Measurements from ENCODE around the gene EVC2.
"Not testable (repeated sequence)": the region's sequence is repeated elsewhere in the genome, so short reads cannot be mapped to it uniquely, and the experiment has no call there.

EVC2 gene

DNA sequence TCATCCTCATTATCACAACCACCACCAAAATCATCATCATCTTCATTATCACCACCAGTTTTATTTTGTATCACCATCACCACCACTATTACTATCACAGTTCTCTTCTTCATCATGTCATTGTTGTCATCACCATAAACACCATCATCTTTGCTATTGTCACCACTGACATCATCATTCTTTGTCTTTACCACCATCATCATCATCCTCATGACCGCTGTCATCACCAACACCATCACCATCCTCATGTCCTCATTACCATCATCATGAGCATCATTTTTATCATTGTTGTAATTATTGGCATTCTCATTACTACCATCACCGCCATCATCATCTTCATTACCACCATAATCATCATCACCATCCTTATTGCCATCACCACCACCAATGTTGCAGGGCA, 34.0 kb upstream of the EVC2 start:
- no peak for DNase-seq (ENCODE audit: low spot score)

DNA sequence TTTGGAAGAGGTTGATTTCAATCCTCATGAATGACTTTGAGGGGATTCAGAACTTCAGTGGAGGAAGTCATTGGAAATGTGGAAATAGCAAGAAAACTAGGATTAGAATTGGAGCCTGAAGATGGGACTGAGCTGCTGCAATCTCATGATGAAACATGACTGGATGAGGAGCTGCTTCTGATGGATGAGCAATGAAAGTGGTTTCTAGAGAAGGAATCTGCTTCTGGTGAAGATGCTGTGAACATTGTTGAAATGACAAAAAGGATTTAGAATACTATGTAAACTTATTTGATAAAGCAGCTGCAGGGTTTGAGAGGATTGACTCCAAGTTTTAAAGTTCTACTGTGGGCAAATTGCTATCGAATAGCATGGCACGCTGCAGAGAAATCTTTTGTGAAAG, 29.7 kb upstream of the EVC2 start:
- no peak for DNase-seq (ENCODE audit: low spot score)

DNA sequence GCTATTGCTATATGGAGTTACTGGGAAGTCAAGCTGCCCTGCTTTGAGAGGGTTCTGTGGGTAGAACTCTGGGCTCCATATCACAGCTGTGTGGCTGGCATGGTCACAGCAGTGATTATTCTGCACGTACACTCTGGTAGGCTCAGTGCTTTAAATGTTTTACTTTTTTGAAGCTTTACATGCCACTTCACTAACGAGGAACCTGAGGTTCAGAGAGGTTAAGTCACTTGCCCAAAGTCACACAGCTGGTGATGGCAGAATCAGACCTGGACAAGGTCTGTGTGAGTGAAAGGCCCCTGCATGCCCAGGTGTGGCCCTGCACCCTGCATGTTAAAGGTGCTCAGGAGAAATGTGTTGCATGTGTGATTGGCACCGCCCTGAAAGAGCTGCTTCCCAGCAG, 27.1 kb upstream of the EVC2 start:
- DNase-seq (ENCODE audit: low spot score) = no peak

DNA sequence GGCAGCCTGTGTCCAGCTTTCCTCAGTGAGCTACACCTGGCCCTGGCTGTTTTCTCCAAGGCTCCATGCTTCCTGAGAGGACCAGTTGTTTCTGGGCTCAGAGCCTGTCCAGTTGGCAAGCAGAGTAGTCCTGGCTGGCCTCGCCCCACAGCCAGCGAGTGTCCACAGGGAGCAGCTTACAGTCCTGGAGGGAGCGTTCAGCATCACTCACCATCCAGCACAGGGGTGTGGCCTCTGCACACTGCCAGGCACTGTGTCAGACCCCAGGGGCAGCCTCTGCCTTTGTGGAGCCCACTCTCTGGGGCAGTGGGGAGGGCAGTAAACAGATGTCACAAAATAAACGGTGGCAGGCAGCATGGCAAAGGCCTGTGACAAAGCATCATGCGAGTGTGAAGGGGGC, 26.5 kb upstream of the EVC2 start:
- DNase-seq (ENCODE audit: low spot score) = no peak

DNA sequence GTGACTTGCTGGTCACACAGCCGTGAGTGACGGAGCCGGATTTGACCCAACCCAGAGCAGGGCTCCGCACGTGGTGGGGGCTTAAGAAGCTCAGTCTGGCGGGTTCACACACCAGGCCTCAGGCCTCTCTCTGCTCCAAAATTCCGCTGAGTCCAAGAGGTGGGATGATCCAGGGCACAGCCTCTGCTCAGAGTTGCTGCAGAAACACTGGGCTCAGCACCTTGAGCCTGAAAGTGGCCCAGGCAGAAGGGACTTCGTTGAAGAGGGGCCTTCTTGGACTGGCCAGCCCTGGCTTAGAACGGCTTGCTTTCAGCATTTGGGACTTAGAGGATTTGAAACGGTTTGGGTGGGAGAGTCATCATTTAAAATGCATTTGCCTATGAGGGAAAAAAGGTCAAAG, 23.8 kb upstream of the EVC2 start:
- no peak for DNase-seq (ENCODE audit: low spot score)

DNA sequence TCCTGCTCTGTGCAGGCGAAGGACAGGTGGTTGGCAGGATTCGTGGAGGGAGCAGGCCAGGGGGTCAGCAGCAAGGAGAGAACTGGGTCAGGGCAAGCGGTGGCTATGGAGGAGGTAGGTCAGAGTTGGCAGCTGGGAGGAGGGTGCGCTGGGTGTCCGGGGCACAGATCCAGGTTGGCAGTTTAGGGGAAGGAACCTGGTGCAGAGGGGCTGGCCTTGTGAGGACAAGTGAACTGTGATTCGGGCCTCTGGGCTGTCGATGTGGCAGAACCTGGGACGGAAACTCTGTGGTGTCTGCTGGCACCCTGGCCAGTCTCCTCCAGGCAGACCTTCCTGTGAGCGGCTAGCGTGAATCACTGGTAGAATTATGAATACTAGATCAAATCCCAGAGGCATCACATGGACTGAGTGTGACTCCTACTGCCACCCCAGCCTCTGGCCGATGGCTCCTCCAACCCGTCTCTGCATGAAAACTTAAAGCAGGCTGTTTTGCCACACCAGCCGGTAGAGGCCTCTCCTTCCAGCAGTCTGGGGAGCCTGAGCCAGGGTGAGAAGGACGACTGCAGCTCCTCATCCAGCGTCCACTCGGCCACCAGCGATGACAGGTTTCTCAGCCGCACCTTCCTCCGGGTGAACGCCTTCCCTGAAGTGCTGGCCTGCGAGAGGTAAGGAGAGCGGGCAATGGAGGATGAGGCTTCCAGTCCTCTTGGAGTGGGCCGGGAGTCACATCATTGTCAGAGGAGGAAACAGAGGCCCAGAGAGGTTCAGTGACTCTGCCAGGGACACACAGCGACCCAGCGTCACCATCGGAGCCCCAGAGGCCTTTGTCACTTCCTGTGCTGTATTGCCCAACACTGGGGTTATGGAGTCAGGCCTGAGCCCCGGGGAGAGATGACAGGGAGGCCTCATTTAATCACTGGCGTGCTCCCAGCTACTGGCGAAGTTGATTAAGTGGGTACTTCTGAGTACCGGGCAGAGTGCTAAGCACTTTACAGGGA, 22.9 kb upstream of the EVC2 start:
- DNase-seq (ENCODE audit: low spot score) = no peak

DNA sequence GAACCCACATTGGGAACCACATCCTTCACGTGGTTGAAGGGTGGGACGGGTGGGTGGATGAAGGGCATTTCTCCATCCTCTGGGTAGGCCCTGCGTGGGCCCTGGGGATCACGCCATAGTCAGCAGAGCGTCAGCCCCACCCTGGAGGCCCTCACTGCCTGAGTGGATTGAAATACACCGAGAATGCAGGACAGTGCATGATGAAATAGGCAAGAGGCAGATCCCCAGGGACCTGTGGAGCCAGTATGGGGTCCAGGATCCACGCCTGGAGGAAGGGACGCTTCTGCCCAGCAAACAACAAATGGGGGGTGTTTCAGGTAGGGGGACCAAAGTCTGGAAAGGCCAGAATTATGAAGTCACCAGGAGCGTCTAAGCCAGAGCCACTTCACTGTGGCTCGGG, 22.1 kb upstream of the EVC2 start:
- DNase-seq (ENCODE audit: low spot score) = no peak

DNA sequence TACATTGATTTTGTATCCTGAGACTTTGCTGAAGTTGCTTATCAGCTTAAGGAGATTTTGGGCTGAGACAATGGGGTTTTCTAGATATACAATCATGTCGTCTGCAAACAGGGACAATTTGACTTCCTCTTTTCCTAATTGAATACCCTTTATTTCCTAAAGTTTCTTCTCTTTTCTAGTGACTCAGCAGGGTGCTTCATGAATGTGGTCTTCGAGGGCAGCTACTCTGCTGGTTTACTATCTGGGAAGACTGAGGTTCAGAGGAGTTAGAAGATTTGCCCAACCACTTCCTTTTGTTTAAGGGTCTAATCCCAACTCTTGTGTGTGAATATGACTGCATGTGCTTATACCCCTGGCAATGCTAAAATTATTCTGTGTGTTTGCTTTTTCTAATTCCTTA, 20.1 kb upstream of the EVC2 start:
- DNase-seq (ENCODE audit: low spot score) = not testable (repeated sequence)

DNA sequence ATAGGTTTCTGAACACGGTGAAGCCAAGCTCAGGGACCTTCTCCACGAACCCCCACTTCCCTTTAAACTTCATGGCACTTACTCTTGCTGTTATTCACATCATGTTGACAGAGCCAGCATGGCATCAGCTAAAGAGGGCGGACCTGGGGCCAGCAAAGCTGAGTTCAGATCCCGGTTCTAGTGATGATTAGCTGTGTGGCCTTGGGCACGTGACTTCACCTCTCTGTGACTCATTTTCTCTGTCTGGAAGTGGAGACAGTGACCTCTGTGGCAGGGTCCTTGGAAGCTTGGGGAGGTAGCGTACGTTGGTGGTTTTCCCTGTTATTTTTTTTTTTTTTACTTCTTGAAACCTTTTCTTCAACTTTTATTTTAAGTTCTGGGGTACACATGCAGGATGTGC, 16.0 kb upstream of the EVC2 start:
- DNase-seq (ENCODE audit: low spot score) = no peak

DNA sequence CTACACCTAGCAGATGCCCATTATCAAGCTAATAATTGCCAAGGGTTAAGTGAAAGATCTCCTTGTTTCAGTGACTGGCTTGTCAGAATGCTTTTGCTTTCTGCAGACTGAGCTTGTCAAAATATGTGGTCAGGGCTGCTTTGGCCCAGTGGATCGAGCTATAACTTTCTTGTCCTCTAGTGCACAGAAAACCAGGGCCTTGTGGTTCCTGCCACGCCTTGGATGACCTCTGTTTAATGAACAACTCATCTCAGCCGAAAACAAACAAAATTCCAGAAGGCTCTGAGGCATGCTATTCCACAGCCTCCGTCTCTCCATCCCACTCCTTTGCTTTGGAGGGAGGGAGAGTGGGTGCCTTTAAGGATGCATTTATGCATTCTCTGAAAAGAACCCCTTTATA, 14.0 kb upstream of the EVC2 start:
- DNase-seq (ENCODE audit: low spot score) = peak; percentile 66

DNA sequence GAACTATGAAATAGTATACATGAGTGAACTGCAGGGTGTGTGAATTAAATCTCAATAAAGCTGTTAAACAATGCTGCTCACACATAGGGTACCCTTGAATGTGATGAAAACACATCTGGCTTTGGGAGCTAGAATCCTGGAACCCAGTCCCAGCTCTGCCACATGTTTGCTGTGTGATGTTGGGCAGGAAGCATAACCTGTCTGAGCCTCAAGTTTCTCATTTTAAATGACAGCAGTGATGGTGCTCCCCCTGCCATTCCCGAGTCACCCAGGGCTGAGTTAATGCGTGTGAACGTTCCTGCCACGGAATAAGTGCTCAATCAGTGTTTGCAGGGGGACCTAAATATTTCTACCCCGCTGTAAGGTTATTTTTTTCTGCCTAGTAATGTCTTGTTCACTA, 13.6 kb upstream of the EVC2 start:
- no peak for DNase-seq (ENCODE audit: low spot score)

DNA sequence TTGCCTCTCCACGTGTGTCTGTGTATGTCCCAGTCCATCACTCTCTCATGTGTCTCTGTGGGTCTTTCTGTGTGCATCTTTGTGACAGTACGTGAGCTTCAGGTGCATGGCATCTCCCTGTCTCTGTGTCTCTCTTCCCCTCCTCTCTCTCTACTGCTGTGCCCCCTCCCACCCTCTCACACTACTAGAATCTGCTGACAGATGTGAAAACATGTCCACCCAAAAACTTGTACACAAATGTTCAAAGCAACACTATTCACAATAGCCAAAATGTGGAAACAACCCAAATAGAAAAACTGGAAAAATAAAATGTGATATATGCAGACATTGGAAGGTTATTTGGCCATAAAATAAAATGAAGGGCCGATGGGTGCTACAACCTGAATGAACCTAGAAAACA, 12.6 kb upstream of the EVC2 start:
- no peak for DNase-seq (ENCODE audit: low spot score)

DNA sequence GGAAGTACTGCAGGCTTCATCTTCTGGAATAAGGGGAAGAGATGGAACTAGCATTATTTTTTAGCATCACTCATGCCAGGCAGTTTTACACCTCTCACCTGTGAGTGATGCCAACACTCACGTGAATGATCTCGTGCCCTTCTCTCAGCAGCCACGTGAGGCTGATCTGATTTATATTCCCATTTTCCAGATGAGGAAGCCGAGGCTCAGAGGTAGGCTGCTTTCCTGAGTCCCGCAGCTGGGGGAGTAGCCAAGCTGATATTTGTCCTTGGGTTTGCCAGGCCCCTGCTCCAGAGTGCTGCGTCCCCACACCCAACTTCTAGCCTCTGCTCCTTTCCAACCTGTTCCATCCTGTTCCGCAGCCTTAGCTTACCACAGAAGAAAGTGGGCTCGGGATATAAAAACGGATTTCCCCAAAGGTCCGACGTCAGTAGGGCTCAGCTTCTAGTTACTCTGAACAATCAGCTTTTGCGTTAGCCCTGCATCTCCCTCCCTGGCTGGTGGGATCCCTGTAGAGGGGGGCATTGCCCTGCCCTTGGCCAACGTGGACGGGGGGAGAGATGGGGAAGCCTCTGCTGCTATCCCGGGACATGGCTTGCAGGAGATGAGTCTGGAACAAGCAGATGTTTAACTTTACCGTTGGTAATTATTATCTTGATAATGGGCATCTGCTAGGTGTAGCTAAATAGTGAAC, 11.9 kb upstream of the EVC2 start:
- DNase-seq (ENCODE audit: low spot score) = no peak

DNA sequence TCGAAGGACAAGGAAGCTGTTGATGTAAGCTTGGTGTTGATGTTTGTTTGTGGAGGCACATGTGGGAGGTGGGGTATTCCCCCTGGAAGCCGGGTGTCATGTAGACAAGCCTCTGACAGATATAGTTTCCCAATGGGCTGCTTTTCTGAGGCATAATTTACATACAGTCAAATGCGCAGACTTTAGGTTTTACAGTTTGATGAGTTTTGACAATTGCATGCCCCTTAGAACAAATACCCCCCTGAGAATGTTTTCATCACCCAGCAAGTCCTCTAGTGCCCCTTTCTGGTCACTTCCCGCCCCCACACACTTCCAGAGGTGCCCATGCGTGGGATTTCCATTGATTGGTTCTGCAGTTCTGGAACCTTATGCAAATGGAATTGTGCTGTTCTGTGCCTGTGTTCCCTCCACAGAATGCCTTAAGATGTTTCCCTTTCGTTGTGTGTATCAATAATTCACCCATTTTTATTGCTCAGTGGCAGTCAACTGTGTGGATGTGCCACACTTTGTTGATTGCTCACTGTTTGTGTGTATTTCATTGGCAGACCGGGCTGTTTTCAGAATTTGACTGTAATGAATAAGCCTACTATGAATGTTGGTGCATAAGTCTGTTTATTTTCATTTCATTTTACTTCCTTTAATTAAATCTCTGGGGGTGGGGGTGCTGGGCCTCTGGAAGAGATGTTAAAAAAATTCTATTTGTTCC, 11.1 kb upstream of the EVC2 start:
- DNase-seq (ENCODE audit: low spot score) = no peak

DNA sequence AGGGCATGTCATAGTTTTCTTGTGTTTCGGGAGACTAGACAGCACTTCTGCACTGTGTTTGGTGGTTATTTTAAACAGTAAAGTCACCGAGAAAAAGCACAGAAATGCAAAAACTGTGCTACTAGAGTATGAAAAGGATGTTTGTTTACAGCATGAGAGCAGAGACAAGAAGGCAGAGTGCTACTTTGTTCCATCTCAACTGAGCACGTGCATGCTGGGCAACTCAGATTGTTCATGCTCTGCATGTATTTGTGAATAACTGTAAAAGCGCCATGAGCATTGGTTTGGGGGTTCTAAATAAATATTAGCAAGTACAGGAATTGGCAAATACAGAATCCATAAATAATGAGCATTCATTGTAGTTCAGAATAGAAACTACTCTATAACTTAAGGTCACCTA, 10.1 kb upstream of the EVC2 start:
- no peak for DNase-seq (ENCODE audit: low spot score)

DNA sequence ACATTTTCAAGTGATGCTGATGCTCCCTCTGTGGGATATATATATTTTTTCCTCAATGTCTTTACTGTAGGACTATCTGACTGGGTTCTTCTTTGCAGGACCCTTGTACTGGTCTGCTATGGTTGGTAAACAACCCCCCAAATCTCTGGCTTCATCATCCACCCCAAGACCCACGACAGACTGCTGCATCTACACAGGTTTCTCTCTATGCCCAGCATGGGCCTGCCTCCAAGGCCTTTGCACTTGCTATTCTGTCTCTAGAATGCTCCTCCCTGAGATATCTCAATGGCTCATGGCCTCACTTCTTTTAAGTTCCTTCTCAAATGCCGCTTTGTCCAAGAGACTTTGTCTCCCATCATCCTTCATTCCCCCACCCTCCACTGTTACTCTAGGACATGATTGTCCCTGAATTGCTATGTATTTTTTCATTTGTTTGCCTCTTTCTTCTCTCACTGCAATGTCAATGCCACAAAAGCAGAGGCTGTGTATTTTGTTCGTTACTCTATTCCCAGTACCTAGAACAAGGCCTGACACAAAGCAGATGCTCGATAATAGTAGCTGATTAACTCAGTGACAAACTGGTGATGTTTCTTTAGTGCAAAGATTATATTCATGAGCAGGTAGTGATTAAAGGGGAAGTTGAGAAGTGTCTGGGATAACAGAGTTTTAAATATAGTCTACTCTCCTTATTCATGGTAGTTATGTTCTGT, 9.2 kb upstream of the EVC2 start:
- DNase-seq (ENCODE audit: low spot score) = no peak

DNA sequence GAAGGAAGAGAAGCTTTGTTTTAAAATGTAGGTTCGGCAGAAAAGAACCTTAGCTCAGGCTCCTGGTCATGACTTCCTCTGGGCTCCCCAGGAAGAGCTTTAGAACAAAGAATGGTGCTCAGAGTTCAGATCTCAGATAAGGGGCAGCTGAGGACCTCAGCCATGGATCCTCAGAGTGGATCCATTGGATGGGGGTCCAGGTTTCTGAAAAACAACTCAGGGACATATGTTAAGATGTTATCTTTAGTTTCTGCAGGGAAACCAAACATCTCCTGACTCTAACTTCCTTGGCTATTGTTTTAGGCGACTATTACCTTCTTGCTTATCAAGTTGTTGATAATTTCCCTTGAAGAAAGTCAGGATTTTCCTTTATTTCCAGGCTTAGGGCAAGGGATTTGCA, 8.0 kb upstream of the EVC2 start:
- no peak for DNase-seq (ENCODE audit: low spot score)

DNA sequence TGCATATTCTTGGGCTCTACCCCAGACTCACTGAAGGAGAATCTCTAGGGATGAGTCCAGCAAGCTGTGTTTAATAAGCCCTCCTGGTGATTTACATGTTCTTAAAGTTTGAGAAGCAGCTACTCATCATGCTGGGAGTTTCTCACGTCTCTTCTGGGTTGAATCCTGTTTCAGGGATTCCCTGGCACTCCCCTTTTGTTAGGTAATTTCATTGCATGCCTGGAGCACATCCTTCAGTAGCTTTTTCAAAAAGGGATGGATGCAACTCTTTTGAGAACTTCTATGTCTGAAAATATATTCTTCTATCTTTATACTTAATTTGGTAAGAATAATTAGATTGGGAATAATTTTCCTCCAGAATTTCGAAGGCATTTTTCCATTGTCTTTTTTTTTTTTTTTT, 7.0 kb upstream of the EVC2 start:
- DNase-seq (ENCODE audit: low spot score) = no peak

DNA sequence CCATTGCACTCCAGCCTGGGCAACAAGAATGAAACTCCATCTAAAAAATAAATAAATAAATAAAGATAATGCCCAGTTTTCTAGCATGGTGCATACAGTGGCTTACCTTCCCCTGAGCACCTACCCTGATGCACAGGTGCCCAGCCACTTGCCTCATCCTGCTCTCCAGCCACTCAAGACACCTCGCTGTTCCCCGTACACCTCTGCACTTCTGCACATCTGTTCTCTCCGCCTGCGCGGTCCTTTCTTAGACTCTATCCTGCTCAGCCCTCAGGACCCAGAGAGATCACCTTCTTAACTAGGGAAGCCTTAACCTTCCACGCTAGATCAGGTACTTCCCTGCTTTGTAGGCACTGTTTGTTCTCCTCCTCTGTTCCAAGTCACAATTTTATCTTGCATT, 5.5 kb upstream of the EVC2 start:
- no peak for DNase-seq (ENCODE audit: low spot score)

DNA sequence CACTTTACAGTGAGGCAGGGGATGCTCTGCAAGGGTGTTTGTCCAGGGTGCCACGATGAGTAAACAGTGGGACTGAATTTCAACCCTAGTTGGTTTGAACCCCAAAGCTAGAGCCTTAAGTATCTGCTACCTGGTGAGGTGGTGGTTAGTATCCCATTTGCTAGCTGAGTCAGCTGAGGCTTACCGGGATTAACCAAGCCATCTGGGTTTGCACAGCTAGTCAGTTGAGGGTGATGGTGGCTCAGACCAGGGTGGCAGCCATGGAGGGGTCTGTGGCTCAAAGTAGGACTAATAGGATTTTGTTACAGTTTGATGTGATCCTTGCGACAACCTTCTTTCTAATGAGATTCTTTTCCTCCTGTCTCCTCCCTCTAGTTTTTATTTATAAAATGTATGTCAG, 4.6 kb upstream of the EVC2 start:
- DNase-seq (ENCODE audit: low spot score) = no peak

DNA sequence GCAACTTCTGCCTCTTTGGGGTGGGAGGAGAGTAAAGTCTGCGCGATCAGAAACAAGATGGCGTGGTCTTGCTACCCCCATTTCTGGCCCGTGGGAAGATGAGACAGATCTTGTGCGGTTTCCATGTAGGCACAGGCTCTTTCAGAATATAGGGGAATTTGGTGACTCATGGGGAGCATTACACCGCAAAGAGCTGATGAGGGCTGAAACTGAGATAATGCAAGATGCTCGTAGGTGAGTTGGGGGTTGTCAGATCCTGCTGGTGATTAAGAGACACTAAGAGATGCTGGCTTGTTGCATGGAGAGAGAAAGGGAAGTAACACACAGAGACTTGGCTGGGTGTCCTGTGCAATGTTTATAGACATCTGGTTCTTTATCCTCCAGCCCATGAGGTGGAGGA, 4.2 kb upstream of the EVC2 start:
- DNase-seq (ENCODE audit: low spot score) = no peak

DNA sequence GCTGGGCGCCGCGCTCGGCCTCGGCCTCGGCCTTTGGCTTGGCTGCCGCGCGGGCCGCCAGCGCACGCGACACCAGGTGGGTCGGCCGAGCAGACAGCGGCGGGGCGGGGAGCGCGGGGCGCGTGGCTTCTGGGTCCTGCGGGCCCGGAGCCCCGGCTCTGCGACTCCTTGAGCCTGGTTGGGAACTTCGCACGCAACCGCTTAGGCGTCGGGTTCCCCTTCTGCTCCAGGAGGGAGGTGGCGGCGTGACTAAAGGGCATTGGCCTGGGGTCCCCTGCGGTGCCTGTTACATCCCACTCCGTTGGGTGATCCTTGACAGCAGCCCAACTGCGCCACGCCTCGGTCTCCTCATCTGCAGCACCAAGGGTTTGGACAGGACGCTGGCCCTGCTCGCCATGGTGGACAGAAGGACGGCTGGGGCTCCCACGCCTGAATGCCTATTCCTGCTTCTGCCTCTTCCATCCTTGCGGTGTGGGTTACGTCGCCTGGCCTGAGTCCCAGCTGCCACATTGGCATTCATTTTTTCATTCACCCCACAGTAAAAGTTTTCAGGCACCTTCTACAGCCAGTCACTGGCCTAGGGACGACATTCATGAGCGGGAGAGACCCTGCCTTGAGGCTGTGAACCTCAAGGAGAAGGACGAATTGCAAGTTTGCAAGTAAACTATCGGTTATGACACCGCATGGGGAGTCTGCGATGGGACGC, 3.3 kb upstream of the EVC2 start:
- DNase-seq (ENCODE audit: low spot score) = peak; percentile 60
